HG02763 (cell line): ENCODE data around the gene SH3TC2.

Source experiments
- ATAC-seq: cut with Tn5 transposase; IDR thresholded peaks from one replicate; pipeline ENCODE4 v1.9.1; 2021; ENCODE audit warnings: mild to moderate bottlenecking, moderate library complexity; ENCODE audit not compliant: unreplicated experiment

Gene SH3TC2

GRCh38 chr5:149030838-149031397, 31.9 kb downstream of the SH3TC2 start:
- no peak for ATAC-seq

GRCh38 chr5:149030392-149030791, 32.5 kb downstream of the SH3TC2 start:
- ATAC-seq: no peak

GRCh38 chr5:149028984-149029383, 33.9 kb downstream of the SH3TC2 start:
- ATAC-seq: no peak

- ATAC-seq: no peak
These were observed 34.7 kb downstream of the SH3TC2 start for GRCh38 chr5:149028161-149028560.

- ATAC-seq: no peak
These were observed 35.2 kb downstream of the SH3TC2 start for GRCh38 chr5:149027636-149028035.

- no peak for ATAC-seq
These were observed 37.9 kb downstream of the SH3TC2 start for GRCh38 chr5:149024943-149025342.

GRCh38 chr5:149024477-149024876, 38.4 kb downstream of the SH3TC2 start:
- ATAC-seq: no peak

GRCh38 chr5:149022200-149022599, 40.7 kb downstream of the SH3TC2 start:
- no peak for ATAC-seq

GRCh38 chr5:149019679-149020078, 43.2 kb downstream of the SH3TC2 start:
- no peak for ATAC-seq

- ATAC-seq: no peak
These were observed 43.9 kb downstream of the SH3TC2 start for GRCh38 chr5:149018909-149019443.

GRCh38 chr5:149017636-149018035, 45.2 kb downstream of the SH3TC2 start:
- no peak for ATAC-seq

GRCh38 chr5:149015561-149015960, 47.3 kb downstream of the SH3TC2 start:
- ATAC-seq: no peak

- no peak for ATAC-seq
These were observed 47.7 kb downstream of the SH3TC2 start for GRCh38 chr5:149015126-149015525.

- ATAC-seq: no peak
These were observed 48.3 kb downstream of the SH3TC2 start for GRCh38 chr5:149014571-149015031.

GRCh38 chr5:149013796-149014195, 49.1 kb downstream of the SH3TC2 start:
- ATAC-seq: no peak

- no peak for ATAC-seq
These were observed 50.5 kb downstream of the SH3TC2 start for GRCh38 chr5:149012350-149012749.

- ATAC-seq: no peak
These were observed 51.1 kb downstream of the SH3TC2 start for GRCh38 chr5:149011728-149012127.

- ATAC-seq: no peak
These were observed 51.8 kb downstream of the SH3TC2 start for GRCh38 chr5:149011084-149011483.

GRCh38 chr5:149007174-149007573, 55.7 kb downstream of the SH3TC2 start:
- no peak for ATAC-seq

GRCh38 chr5:149006426-149006825, 56.4 kb downstream of the SH3TC2 start:
- no peak for ATAC-seq

- no peak for ATAC-seq
These were observed 57.6 kb downstream of the SH3TC2 start for GRCh38 chr5:149005077-149005892.

GRCh38 chr5:149004559-149004958, 58.3 kb downstream of the SH3TC2 start:
- no peak for ATAC-seq
